ENCODE measurements around the gene OSTM1.
"Not testable (repeated sequence)": the region's sequence is repeated elsewhere in the genome, so short reads cannot be mapped to it uniquely, and the experiment has no call there.

OSTM1 gene

DNA sequence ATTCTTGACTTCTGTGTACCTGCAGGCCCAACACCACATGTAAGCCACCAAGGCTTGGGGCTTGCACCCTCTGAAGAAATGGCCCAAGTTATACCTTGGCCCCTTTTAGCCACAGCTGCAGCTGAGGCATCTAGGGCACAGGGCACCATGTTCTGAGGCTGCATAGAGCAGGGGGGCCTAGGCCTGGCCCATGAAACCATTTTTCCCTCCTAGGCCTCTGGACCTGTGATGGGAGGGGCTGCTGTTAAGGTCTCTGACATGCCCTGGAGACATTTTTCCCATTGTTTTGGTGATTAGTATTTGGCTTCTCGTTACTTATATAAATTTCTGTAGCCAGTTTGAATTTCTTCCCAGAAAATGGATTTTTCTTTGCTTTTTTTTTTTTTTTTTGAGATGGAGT is 66.2 kb downstream of the OSTM1 start:
- no peak for DNase-seq (ENCODE audit: low read depth)
- H3K4me3 ChIP-seq (ENCODE audit: low read depth, low read length) = no peak overlapping the region
- TF ChIP-seq, protein P1, sequence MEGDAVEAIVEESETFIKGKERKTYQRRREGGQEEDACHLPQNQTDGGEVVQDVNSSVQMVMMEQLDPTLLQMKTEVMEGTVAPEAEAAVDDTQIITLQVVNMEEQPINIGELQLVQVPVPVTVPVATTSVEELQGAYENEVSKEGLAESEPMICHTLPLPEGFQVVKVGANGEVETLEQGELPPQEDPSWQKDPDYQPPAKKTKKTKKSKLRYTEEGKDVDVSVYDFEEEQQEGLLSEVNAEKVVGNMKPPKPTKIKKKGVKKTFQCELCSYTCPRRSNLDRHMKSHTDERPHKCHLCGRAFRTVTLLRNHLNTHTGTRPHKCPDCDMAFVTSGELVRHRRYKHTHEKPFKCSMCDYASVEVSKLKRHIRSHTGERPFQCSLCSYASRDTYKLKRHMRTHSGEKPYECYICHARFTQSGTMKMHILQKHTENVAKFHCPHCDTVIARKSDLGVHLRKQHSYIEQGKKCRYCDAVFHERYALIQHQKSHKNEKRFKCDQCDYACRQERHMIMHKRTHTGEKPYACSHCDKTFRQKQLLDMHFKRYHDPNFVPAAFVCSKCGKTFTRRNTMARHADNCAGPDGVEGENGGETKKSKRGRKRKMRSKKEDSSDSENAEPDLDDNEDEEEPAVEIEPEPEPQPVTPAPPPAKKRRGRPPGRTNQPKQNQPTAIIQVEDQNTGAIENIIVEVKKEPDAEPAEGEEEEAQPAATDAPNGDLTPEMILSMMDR (IDR thresholded peaks at IDR 0.05; ENCODE audit: low read depth, low read length, missing control alignments) = no peak

GRCh38 chr6:108005961-108006360 is 68.6 kb downstream of the OSTM1 start:
- DNase-seq (ENCODE audit: low read depth) = no peak
- TF ChIP-seq, protein P1 (IDR thresholded peaks at IDR 0.05; ENCODE audit: low read depth, low read length, missing control alignments) = no peak

GRCh38 chr6:108004861-108005260 is 69.7 kb downstream of the OSTM1 start:
- TF ChIP-seq, protein P1 (IDR thresholded peaks at IDR 0.05; ENCODE audit: low read depth, low read length, missing control alignments) = no peak
- DNase-seq (ENCODE audit: low read depth) = no peak
- no peak overlapping the region for H3K4me3 ChIP-seq (ENCODE audit: low read depth, low read length)

More at GRCh38 chr6:108005961-108006360, 68.6 kb downstream of the OSTM1 start:
- H3K4me3 ChIP-seq (ENCODE audit: low read depth, low read length) = no peak overlapping the region

GRCh38 chr6:108002365-108003221 is 71.9 kb downstream of the OSTM1 start:
- H3K4me3 ChIP-seq (ENCODE audit: low read depth, low read length) = no peak overlapping the region
- no peak for DNase-seq (ENCODE audit: low read depth)
- TF ChIP-seq, protein P1 (IDR thresholded peaks at IDR 0.05; ENCODE audit: low read depth, low read length, missing control alignments) = no peak

- no peak for DNase-seq (ENCODE audit: low read depth)
- TF ChIP-seq, protein P1 (IDR thresholded peaks at IDR 0.05; ENCODE audit: low read depth, low read length, missing control alignments) = no peak
- no peak overlapping the region for H3K4me3 ChIP-seq (ENCODE audit: low read depth, low read length)
Measured at GRCh38 chr6:108001696-108002231, 72.8 kb downstream of the OSTM1 start.

DNA sequence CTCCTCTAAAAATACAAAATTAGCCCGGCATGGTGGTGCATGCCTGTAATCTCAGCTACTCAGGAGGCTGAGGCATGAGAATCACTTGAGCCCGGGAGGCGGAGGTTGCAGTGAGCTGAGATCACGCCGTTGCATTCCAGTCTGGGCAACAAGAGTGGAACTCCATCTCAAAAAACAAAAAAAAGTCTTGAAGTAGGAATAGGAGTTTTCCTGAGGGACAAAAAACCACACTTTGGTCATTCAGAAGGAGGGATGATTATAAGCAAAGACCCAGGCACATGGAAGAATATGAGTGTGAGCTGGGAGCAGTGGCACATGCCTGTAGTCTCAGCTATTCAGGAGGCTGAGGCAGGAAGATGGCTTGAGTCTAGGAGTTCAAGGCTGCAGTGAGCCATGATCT is 74.3 kb downstream of the OSTM1 start:
- DNase-seq (ENCODE audit: low read depth); H3K4me3 ChIP-seq (ENCODE audit: low read depth, low read length): not testable (repeated sequence)

DNA sequence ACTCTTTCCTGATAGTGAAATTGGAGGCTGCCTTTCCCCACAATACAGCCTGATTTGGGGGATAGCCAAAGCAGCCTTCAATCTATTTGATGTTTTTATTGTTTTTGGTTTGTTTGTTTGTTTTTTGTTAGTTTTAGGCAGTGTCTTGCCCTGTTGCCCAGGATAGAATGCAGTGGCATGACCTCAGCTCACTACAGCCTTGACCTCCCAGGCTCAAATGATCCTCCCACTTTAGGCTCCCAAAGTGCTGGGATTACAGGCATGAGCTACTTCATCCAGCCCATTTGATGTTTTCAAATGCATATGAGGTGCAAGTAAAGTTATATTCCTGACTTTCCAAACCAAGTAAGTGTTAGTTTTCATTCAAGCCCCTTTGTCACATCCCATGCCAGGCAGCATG is 75.2 kb downstream of the OSTM1 start:
- TF ChIP-seq, protein P1 (IDR thresholded peaks at IDR 0.05; ENCODE audit: low read depth, low read length, missing control alignments) = no peak
- no peak for DNase-seq (ENCODE audit: low read depth)
- H3K4me3 ChIP-seq (ENCODE audit: low read depth, low read length) = no peak overlapping the region
